Erythroblast (primary cell): Measurements from ENCODE around the gene DVL3.

Experiments used
- DNase-seq, 2 experiments: peaks; one replicate each; lab custom pipeline; 2025; lab: John Stamatoyannopoulos, UW
- GATA1 ChIP-seq: IDR thresholded peaks from 2 replicates; pipeline ENCODE4 v1.6.1; 2011; ENCODE audit warnings: low read depth, mild to moderate bottlenecking, control low read depth, low read length, moderate library complexity
- POLR2A ChIP-seq: IDR thresholded peaks from 2 replicates; pipeline ENCODE4 v1.6.1; 2011; ENCODE audit warnings: mild to moderate bottlenecking, low read length

DVL3 gene

DNA sequence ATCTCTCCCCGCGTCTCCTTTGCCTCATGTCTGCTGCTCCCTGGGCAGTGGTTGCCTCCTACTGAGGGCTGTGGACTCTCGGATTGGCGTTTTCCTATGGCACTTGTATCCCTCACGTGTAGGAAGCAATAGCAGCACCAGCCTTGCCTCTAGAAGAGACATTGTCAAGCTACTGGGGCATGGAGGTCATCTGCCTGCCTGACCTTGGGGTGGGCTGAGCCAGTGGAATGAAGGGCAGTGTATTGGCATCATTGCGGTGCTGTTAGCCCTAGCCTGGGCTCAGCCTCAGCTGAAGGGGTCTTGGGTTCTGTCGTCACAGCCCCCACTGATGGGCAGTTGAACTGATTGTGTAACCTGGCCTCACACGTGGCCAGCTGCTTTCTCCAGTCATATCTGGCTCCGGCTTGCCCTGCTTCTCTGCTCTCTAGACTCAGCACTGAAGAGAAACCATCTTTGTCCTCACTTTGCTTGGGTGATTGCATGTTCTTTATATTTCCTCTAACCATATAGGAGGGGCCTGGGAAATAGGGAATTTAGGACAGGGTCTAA, 38.9 kb downstream of the DVL3 start:
- DNase-seq = no peak
- no peak for TF ChIP-seq GATA1
- no peak for TF ChIP-seq POLR2A

DNA sequence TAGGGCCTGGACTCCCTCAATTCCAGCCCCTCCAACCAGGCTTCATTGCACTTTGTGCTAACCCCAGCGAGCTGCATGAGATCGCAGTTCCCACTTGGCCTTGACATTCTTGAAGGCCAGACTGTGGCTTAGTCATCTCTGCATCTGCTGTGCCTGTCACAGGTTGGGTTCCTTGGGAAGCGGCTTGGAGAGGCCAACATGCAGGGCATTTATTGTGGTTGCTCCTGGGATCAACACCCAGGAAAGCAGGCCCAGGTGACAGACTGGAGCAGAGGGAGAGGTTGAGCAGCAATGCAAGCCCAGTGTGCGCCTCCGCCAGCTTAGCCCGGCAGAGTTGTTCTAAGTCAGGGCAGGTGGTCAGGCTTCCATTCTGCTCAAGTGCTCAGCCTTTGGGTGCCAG, 41.4 kb downstream of the DVL3 start:
- TF ChIP-seq POLR2A (no peak), GATA1 (no peak)

DNA sequence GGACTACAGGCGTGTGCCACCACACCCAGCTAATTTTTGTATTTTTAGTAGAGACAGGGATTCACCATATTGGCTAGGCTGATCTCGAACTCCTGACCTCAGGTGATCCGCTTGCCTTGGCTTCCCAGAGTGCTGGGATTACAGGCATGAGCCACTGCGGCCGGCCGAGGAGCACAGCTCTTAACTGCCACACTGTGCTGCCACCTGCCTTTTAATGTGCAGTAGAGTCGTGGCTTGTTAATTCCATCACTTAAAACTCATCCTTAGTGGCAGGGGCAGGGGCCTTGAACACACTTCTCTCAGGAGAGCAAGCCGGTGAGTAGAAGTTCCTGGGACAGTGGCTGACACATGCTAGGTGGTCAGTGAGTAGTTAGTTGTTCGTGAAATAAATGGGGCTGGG, 43.3 kb downstream of the DVL3 start:
- TF ChIP-seq GATA1 = no peak
- TF ChIP-seq POLR2A = no peak
- DNase-seq = no peak

More for the DNA sequence above, 41.4 kb downstream of the DVL3 start:
- no peak for DNase-seq

DNA sequence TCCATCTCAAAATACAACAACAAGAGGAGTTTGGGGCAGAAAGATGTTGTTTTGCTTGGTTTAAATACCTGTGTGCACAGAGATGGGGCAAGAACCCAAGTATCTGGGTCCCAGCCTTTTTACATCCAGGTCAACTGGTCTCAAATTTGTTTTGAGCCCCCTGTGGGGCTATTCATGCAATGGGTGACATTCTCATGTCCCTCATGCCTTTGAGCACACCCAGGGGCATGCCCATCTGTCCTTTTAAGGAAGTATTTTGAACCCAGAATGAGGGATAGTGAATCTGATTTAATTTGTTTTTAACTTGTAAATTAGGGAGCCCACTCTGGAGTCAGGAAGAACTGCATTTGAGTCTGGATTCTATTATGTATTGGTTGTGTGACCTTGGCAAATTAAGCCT, 45.6 kb downstream of the DVL3 start:
- TF ChIP-seq GATA1 = no peak
- TF ChIP-seq POLR2A = no peak
- no peak for DNase-seq

DNA sequence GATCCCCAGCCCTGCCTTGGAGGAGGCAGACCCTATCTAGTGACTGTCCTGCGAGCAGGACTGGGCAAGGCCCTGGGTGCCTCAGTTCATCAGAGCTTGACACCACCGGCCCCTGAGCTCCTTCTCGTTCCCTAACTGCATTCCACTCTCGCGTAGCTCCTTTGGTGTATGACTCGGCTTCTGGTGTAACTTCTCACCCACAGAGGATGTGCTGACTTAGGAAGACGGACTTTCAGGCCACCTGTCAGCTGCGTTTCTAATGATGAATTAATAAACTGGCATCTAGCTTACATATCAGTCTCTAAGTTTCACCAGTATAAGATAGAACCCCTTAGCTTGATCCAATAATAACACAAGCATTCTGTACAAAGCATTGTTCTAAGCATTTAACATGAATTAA, 48.3 kb downstream of the DVL3 start:
- no peak for TF ChIP-seq POLR2A
- TF ChIP-seq GATA1 = no peak
- DNase-seq = no peak

DNA sequence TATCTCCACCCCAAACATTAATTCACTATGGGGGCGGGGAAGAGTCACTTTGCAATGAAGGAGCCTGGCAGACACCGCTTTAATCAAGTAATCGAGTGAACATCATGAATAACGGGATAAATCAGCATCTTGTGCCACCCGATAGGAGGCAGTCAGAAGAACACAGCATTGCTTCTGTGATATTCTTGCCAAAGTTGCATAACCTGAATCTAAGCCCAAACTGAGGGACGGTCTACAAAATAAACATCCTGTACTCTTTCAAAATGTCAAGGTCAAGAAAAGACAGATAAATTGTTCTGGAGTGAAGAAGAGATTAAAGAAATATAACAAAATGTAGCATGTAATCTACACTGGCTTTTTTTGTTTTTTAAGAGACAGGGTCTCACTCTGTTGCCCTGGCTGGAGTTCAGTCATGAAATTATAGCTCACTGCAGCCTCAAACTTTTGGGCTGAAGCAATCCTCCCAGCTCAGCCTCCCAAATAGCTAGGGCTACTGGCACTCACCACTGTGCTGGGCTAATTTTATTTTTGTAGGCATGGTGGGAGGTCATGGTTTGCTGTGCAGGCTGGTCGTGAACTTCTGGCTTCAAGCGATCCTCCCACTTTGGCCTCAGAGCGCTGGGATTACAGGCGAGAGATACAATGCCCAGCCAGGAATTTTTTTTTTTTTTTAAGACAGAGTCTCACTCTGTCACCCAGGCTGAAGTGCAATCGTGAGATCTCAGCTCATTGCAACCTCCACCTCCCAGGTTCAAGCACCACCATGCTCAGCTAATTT, 54.2 kb downstream of the DVL3 start:
- no peak for DNase-seq
- no peak for TF ChIP-seq POLR2A
- no peak for TF ChIP-seq GATA1

DNA sequence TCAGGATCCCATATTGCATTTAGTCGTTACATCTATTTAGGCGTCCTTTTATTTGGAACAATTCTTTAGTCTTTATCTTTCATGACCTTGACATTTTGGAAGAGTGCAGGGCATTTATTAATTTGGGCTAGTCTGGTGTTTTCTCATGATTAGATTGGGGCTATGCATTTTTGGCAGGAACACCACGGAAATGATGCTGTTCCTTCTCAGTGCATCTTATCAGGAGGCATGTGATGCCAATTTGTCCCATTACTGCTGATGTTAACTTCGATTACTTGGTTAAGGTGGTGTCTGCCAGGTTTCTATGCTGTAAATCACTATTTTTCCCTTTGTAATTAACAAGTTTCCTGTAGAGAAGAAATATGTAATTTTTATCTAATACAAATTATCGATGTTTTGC, 56.1 kb downstream of the DVL3 start:
- TF ChIP-seq GATA1 (no peak), POLR2A (no peak)

DNA sequence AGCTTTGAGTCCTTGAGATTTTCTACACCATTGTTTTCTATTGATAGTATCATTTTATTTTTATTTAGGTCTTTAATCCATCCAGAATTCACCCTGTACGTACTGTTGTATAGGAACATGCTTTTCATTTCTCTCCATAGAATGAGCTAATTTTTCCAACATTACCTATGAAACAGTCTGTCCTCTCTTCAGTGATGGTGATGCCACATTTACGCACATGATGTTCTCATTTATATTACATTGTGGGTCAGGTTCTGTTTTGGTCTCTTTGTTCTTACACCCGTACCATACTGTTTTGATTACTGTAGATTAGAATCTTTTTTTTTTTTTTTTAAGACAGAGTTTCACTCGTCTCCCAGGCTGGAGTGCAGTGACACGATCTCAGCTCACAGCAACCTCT, 56.5 kb downstream of the DVL3 start:
- no peak for DNase-seq
- TF ChIP-seq POLR2A (no peak), GATA1 (no peak)

More for the DNA sequence above, 56.1 kb downstream of the DVL3 start:
- DNase-seq = peak in 1 of 2 experiments; percentile 22

DNA sequence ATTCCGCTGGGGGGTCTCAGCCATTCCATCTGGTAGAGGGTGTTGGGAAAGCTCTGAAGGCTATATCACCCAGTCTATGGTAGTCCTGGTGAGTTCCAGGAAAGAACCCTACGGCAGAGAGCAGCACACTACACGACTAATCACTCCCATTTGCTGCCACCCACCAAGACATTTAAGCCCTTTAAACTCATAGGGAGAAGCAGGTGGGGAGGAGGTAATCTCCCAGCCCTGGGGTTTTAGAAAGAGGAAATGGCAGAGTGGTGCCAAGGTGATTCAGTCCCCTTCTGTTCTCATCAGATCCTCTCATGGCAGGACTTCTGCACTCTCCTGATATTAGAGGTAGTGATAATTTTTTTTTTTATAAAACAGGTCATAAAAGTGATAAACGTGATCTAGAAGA, 63.6 kb downstream of the DVL3 start:
- DNase-seq = no peak
- TF ChIP-seq POLR2A (no peak), GATA1 (no peak)

DNA sequence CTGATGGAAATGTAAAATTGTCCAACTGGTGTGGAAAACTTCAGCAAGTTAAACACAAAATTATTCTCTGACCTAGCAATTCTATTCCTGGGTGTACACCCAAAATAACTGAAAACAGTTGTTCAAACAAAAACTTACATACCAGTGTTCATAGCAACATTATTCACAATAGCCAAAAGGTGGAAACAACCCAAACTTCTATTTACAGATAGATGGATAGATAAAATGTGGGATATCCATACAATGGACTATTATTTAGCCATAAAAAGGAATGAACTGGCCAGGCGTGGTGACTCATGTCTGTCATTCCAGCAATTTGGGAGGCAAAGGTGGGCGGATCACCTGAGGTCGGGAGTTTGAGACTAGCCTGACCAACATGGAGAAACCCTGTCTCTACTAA, 67.3 kb downstream of the DVL3 start:
- DNase-seq = no peak
- TF ChIP-seq GATA1 (no peak), POLR2A (no peak)
